Ovary (tissue), 3 donors: Measurements from ENCODE around the gene GCG.

Source experiments
- POLR2A ChIP-seq: fragments of 450-650 bp; IDR thresholded peaks from one replicate; pipeline ENCODE4 v1.6.1; 2017; ENCODE audit warnings: antibody characterized with exemption, mild to moderate bottlenecking, moderate library complexity
- TF ChIP-seq, protein P1 (sequence below), 3 donors: fragments of 450-650 bp in 2 of 3; fragments of 200-600 bp in 1 of 3; IDR thresholded peaks; one replicate each; pipeline versions ENCODE4 v1.5.1 to v1.8.0; 2016 to 2022; ENCODE audit warnings: antibody characterized with exemption in 3 of 3, mild to moderate bottlenecking in 1 of 3
- donor health status: DM: no; HTN: no; CAD: no.

DNA sequence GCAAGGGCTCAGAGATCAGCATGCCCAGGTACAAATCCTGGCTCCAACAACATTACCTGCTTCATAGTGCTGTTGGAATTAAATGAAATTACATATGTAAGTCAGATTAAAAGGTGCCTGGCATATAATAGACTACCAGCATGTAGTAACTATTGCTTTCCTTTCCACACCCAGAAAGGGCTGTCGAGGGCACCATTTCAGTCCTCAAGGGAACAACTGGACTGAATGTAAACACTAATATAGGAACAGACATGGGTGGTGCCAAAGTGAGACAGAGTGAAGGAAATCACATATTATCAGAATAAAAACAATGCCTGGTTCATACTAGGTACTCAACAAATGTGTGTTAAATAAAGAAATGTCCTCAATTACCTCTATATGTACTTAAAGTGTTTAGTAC lies 47.9 kb upstream of the GCG start:
- TF ChIP-seq, protein P1, sequence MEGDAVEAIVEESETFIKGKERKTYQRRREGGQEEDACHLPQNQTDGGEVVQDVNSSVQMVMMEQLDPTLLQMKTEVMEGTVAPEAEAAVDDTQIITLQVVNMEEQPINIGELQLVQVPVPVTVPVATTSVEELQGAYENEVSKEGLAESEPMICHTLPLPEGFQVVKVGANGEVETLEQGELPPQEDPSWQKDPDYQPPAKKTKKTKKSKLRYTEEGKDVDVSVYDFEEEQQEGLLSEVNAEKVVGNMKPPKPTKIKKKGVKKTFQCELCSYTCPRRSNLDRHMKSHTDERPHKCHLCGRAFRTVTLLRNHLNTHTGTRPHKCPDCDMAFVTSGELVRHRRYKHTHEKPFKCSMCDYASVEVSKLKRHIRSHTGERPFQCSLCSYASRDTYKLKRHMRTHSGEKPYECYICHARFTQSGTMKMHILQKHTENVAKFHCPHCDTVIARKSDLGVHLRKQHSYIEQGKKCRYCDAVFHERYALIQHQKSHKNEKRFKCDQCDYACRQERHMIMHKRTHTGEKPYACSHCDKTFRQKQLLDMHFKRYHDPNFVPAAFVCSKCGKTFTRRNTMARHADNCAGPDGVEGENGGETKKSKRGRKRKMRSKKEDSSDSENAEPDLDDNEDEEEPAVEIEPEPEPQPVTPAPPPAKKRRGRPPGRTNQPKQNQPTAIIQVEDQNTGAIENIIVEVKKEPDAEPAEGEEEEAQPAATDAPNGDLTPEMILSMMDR (IDR thresholded peaks at IDR 0.05) = no peak
- no peak for TF ChIP-seq POLR2A
